RPMI8226 (cell line): ENCODE measurements around the gene HS3ST4.
"Not testable (repeated sequence)": the region's sequence is repeated elsewhere in the genome, so short reads cannot be mapped to it uniquely, and the experiment has no call there.

Experiments used
- DNase-seq: peaks from one replicate; pipeline ENCODE4 v3.0.0-alpha.2; 2015

HS3ST4 gene

DNA sequence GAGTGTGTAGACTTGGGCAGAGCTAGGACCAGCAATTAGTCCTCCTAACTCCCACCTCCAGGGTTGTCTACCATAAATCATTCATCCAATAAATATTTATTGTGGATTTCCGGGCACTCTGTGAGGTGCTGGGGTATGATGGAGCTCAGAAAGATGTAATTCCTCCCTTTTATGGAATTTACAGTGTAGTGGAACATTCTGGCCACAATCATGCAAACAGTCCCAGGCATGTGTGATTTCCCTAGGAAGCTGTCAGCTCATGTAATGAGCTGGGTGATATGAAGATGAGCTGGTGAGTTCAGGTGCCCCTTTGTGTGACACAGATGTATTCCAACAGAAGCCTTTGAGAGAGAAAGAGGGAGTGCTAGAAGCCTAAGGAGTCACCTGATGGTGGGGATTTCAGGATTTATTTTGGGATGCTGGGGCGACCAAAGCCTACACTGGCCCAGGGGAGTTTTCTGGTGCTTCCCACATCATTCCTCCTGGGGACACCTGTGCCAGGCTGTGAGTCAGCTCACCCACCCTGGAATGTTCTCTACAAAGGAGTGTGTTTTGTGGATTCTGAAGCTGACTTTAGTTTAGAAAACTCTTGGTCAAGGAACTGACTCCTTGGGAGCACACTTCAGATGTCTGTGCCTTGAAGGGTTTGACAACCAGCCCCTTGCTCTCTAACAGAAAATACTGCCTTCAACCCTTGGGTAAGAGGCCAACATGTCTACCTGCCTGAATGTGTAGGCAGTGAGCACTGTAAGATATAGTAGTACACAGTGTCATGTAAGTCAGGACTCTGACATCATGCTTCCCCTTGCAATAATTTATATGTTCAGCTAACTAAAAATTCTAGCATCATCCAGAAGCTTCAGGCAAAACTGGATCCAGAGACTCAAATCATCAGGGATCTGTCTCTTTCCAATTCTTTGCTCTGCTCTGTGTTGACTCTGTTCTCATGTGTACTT is 42.9 kb downstream of the HS3ST4 start:
- no peak for DNase-seq

DNA sequence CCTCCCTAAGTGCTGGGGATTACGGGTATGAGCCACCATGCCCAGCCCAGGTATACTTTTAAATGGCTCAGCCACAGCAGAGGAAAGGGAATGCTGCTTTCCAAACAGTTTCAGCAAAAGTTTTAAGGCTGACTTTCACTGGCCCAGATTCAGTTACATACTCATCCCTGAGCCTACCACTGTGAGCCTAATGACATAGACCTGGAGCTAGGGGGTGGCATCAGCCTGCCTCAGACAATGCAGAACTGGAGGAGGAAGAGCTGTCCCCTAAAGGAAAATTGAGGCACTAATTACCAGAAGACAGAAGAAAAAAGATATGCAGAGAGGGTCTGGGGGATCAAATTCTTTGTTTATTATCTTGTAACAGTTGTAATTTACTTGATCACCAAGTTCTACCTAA is 43.9 kb downstream of the HS3ST4 start:
- DNase-seq: no peak

DNA sequence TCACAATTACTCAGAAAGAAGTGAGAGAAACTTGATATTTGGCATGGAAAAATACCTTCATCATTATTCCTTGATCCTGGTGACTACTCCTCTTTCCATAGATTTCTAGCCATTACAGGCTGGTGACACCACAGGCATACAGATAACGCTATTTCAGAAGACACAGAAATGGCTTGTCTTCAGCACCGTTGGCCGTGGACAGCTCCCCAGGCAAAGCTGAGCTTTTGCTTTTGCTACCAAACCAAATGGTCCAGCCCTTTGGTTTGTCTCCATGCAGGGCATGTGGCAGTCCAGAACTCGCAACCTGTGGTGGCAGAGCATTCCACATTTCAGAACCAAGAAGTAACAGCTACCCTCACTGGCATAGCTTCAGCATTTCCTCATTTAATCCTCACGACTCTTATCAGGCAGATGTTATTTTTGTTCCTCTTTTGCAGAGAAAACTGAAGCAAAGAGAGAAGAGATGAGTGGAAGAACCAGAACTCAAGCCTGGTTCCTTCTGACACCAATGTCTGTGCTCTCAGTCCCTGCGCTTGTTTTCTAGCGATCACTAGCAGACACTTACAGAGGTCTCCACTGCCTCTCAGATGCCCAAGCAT is 55.5 kb downstream of the HS3ST4 start:
- peak; percentile 44 for DNase-seq

DNA sequence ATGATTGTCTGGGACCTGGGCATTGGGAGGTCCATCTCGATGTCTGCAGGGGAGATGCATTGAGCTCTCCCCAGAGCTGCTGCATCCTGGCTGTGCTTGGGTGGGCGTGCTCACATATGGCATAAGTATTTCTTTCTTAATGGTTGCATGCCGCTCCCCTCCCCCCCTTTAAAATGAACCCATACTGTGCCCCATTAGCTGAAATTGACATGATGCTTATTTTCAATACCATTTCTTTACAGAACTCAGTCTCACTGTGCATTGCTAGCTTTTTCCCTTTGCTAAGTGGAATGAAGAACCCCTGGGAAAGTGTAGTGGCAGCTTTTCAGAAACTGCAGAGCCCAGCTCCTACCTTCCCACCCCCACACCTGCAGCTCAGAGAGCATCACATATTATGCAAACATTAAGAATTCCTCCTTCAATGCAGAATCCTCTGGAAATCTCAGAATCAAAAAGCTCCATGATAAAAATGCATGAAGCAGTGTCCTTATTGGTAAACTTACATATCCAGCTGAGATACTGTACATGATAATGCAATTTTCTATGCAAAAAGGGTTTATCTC is 56.4 kb downstream of the HS3ST4 start:
- DNase-seq: no peak

DNA sequence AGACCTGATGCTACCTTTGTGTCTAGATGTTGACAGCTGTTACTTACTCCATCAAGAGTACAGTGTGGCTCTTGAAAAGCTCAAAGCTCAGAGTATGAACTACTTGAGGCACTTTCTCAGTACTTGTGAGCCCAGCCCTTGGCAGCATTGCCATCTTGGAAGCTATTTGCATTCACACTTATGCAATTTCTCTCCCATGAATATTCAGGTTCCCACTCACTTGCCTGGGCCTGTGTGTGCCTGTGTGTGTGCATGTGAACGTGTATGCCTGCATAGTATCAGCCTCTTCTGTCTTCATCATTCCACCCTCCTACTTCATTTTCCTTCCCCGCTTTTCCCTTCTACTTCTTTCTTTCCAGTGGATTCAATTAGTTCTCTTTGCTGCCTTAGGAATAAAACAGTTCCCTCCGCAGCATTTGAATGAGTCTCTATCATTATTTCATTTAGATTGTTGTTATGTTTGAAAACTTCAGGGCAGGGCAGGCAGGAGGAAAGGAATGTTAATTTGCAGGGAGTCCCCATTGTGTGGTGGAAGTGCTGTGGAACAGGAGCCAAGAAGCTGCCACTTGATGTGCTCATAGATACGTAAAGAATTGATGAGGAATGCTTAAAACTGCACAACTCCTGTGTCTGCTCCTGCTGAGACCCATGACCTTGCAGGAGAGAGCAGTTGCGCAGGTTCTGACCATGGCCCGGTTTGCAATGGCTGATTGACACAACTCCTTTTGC is 58.9 kb downstream of the HS3ST4 start:
- DNase-seq: no peak

DNA sequence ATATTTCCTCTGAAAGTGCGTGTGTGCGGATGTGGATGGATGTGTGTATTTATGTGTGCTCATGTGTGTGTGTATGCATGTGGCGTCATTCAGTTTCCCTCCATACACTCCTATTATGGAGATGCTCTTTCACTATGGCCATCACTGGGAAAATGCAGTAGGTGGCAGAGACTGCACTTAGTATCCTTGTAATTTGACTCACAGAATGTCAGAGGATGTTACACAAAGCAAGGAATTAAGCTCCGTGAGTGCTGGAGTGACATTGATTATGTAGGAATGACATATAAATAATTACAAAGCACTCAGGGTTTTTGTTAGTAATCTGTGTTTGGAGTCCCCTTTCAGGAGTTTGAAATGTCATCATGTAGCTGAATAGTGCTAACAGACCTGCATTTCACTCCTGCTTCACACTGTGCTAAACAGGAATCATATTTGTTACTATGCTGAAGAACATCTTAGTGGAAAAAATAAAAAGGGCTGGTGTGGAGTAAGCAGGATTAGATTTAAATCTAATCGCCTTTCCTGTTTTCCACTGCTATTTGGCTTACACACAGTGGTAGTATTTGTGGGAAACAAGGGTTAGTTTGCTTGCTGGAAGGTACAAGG is 59.6 kb downstream of the HS3ST4 start:
- no peak for DNase-seq

DNA sequence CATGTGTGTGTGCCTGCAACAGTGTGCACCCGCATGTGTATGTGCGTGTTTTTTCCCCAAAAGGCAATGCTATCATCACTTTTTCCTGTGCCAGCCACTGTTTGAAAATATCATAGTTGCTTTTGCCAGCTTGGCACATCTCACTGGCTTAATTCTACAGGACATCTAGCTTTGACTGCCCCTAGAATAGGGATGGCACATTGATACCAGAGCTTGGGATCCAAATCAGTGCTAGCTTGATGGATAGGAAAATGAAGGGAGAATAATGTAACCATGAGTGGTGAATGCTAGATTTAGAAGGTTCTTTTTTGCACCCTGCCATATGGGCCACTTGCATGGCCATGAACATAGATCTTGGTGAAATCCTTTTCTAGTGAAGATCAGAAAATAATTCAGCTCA is 72.7 kb downstream of the HS3ST4 start:
- no peak for DNase-seq

DNA sequence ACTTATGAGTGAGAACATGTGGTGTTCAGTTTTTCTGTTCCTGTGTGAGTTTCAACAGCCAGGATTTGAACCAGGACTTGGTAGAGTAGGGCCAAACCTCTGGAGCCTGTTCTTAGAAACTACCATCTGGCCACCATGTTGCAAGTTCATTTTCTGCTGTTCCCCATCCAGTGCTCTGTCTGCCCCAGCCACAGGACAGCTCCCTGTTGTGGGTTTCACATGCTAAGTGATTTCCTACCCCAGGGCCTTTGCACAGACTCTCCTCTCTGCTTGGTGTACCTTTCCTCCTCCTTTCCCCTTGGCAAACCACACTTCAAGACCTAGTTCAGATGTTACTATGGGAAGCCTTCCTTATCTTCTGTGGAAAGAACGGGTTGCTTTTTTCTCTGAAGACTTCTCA is 79.5 kb downstream of the HS3ST4 start:
- no peak for DNase-seq

DNA sequence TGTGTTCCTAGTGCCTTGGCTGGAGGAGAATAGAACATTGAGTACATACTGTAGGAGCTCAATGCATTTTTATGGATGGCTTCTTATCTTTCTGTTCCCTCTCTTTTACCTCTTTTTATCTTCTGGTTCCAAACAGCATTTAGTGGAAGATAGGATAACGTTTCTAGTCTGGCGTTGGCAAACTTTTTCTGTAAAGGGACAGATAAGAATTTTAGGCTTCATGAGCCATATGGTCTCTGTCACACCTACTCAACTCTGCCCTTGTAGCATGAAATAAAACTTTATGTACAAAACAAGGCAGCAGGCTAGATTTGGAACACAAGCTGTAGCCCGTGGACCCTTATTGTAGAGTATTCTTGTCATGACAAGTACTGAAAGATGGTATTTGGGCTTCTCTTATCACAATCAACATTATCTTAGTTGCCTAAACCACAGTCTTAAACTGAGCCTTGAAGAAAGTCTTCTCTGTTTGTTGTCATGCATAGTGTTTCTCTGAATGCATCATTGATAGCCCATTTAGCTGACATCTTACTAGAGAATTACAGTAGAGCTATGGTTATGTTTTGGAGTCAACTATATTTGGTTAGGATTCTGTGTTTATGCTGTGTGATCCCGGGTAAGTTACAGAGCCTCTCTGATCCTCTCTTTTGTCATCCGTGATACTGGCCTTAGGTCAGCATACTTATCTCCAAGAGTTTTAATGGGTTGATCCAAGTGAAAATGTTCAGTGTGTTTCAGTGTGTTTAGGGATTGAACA is 80.2 kb downstream of the HS3ST4 start:
- no peak for DNase-seq

DNA sequence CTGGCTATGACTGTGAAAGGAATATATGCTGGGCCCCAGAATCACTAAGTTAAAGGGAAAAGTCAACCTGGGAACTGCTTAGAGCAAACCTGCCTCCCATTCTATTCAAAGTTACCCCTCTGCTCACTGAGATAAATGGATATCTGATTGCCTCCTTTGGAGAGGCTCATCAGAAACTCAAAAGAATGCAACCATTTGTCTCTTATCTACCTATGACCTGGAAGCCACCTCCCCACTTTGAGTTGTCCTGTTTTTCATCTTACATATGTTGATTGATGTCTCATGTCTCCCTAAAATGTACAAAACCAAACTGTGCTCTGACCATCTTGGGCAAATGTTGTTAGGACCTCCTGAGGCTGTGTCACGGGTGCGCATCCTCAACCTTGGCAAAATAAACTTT is 84.5 kb downstream of the HS3ST4 start:
- not testable (repeated sequence) for DNase-seq

DNA sequence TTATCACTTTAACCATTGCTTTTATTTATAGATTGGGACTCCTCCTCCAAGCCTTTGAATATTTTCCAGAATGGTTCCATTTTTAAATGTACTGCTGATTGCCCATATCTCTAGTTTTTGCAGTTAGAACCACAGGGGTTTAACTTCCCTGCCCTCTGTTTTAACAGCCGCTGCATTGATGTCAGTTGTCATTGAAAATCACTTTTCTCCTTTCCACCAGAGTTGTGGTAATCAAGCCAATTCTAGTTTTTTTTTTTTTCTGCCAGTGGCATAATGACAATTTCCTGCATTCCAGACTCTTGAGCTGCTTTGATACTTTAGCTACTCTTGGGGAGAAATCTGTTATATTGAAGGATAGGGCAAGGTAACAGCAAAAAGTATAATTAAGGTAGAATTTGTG is 91.5 kb downstream of the HS3ST4 start:
- no peak for DNase-seq

DNA sequence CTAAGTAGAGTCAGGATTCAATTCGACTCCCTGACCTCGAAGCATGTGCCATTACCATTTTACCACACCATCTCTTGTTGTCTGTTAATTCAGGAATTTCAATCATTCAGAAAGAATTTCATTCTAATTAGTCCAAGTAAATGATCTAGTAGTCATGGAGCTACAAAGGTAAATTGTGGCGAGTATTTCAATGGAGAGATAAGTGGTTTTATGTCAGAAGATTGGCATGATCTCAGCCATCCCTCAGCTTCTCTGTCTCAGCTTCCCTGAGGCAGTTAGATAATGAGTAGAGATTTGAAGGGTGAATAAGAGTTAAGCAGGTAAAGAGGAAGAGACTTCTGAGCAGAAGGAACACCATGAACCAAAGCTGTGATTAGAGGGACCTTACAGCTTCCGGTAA is 93.6 kb downstream of the HS3ST4 start:
- no peak for DNase-seq

DNA sequence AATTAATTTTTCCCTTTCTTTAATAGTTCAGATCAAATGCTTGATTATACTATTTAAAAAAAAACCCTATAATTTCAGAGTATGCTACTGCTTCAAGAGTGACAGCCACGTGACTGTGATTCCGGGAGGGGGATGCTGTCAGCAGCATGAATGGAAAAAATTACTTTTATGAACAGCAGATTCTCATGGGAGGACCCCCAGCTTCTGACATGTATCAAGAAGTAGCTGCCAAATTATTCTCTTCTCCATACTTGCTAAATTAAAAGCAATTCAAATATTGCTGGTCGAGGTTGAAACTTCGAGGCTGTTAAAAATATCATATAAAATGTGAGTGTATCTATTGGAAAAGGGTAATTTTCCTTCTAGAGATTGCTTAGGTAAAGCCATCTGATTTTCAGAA is 95.0 kb downstream of the HS3ST4 start:
- no peak for DNase-seq

DNA sequence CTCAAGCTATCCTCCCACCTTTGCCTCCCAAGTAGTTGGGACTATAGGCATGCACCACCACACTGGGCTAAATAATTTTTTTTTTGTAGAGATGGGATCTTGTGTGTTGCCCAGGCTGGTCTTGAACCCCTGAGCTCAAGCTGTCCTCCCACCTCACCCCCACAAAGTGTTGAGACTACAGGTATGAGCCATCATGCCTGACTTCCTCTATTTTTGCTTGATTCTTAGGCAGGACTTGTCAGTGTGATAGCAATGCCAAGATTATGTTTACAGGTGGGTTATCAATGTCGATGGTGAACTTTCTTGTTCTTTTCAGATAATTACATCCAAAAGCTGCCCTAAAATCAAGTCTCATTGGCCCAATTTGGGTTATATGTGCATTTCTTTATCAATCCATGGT is 96.9 kb downstream of the HS3ST4 start:
- DNase-seq: no peak

DNA sequence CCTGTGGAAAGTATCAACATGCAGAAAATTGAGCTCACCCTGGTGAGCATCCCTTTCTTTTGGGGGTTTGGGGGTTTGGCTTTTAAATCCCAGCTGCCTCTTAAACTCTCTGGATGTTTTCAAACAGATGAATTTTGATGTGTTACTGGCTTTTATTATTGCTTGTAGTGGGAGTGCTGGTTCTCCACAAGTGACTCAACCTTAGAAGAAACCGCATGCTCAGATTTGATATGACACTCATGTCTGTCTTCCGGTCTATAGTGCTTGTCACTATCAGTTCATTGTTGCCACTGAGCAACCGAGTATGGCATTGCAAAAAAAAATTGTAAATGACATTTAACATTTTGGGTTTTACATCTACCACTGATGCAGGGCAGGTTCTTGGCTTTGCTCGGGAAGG is 104.5 kb downstream of the HS3ST4 start:
- no peak for DNase-seq

DNA sequence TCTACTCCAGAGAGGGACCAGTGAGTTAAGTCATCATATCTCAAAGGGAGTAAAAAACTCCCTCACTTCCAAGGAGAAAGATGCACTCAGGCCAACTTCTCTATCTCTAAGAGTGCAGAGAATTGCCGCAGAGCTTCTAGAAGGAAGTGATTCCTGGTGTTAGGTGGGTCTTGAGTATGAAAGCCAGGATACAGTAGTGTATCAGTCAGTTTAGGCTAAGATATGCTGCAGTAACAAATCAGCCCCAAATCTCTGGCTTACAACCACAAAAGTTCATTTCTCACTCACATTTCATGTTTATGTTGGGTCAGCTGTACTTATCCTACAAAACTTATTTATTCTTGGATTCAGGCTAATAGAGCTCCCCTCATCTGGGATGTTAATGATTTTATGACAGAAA is 106.3 kb downstream of the HS3ST4 start:
- DNase-seq: no peak

DNA sequence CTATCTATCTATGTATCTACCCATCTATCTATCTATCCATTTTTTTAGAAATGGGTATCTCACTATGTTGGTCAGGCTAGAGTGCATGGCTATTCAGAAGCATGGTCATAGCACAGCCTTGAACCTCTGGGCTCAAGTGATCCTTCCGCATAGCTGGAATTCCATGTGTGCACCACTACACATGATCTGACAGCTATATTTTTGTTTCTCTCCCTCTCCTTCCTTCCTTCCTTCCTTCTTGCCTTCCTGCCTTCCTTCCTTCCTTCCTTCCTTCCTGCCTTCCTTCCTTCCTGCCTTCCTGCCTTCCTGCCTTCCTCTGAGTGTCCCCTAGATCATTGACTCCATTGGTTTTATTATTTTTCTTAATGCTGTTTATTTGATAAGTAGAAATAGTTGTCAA is 108.1 kb downstream of the HS3ST4 start:
- DNase-seq: no peak

DNA sequence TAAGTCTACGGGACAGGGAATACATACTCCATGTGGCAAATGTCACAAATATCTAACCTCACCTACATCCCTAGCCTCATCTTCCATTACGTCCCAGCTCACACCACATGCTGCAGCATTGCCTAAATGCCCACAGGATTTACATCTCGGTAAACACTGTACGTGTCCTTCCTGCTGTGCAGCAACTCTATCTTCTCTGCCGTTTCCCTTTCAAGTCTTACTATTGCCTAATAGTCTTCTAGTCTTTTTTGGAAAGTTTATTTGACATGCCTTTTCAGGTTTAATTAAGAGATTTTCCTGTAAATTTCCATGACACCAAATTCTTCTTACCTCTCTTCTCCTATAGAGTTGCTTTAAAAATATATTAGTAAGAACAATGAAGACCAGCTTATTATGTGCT is 120.5 kb downstream of the HS3ST4 start:
- no peak for DNase-seq

DNA sequence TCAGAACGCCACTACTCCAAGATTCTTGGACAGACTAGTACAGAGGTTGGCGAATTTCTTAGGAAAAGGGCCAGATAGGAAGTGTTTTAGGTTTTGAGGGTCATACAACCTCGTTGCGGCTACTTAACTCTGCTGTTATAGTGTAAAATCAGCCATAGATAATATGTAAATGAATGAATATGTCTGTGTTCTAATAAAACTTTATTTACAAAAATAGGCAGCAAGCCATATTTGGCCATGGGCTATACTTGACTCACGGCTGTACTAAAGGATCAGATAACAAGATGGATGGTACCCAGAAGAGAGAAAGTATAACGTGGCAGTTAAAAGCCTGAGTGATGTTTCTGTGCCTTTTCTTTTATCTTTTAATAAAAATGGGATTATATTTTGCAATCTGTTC is 125.5 kb downstream of the HS3ST4 start:
- DNase-seq: no peak

DNA sequence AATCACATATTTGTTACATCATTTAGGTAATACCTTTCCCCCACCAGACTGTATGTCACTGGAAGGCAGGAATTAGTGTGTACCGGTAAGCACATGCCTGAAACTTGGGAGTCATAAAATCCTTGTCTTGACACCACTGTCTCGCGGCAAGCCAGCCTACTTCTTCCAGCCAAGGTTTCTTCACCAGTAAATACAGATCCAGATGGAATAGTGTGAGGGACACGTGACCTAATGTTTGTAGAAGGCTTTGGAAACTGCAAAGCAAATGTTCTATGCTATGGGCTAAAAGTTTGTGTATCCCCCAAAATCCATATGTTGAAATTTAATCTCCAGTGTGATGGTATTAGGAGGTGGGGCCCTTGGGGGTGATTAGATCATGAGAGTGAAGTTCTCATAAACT is 126.1 kb downstream of the HS3ST4 start:
- no peak for DNase-seq

DNA sequence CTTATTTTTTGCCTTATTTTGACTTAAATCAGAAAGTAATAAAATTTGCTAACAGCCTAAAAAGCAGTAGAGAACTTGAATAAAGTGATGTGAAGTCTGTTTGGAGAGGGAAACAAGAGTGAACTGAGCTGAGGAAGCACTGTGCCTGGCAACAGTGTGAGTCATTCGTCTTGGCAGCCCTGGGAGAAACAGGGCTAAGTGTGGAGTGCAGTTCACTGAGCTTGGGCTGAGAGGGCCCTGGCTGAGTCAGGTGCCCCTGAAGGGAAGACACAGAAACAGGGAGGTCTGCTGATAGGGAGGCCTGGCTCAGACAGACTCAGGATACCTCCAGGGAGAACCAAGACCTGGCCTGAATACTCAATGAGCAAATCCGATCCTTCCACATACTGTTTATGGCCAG is 132.1 kb downstream of the HS3ST4 start:
- DNase-seq: no peak

DNA sequence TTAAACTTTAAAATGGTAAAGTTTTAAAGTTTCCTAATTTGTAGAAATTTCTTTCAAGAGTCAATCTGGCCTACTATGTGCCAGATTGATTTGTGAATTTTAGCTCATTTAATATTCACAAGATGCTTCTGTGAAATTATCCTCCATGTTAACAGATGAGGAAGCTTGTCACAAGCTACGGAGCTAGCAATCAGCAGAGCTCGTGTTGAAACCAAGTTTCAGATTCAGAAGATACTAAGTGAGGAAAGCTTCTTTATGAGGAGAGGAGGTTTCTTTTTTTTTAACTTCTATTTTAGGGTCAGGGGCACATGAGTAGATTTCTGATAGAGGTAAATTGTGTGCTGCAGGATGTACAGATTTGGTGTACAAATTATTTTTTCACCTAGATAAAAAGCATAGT is 135.9 kb downstream of the HS3ST4 start:
- no peak for DNase-seq
